ENCODE data around the gene TRIM9. TPM values are rescaled to one million over a fixed set of nuclear protein-coding genes. Genes with fewer than 3 reads are reported as not detected.

The TRIM9 gene
- total RNA-seq, 1 experiment from 2014 or later: 2.6 TPM

DNA sequence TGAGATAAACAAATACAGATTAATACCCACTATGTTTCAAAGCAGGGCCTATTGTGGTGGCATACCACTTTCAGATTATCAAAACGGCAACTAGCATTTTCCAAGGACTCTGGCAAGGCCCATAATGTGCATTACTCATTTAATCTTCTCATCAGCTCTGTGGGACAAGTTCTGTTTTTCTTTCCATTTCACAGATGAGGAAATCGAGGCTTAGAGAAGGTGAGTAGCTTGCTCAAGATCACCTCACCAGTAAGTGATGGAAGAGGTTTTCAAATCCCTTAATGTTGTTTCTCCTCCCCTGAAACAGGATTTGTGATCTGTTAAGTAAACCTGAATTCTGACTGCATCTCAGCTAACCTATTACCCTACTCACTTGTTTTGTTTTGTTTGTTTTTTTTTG lies 146.7 kb downstream of the TRIM9 start:
- no peak for ATAC-seq
- H4K20me1 ChIP-seq (ENCODE audit: low read length): no peaks in the 10 kb centered on the region
- no peak overlapping the region for H3K27ac ChIP-seq (ENCODE audit: low read length)
- no peaks in the 10 kb centered on the region for H3K9me3 ChIP-seq (ENCODE audit: low read length)
- POLR2A ChIA-PET (ENCODE audit: unreplicated experiment): interaction anchor here (0.9 kb wide), 1 partner anchor 88 kb away, joined by 4 read pairs; no protein-coding TSS in a partner anchor
- no peaks in the 10 kb centered on the region for H3K9me2 ChIP-seq (replicated peaks; ENCODE audit: low read length)
- TF ChIP-seq, protein P1, sequence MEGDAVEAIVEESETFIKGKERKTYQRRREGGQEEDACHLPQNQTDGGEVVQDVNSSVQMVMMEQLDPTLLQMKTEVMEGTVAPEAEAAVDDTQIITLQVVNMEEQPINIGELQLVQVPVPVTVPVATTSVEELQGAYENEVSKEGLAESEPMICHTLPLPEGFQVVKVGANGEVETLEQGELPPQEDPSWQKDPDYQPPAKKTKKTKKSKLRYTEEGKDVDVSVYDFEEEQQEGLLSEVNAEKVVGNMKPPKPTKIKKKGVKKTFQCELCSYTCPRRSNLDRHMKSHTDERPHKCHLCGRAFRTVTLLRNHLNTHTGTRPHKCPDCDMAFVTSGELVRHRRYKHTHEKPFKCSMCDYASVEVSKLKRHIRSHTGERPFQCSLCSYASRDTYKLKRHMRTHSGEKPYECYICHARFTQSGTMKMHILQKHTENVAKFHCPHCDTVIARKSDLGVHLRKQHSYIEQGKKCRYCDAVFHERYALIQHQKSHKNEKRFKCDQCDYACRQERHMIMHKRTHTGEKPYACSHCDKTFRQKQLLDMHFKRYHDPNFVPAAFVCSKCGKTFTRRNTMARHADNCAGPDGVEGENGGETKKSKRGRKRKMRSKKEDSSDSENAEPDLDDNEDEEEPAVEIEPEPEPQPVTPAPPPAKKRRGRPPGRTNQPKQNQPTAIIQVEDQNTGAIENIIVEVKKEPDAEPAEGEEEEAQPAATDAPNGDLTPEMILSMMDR (conservative IDR thresholded peaks at IDR 0.05; ENCODE audit: low read depth, low read length): no peak
- TF ChIP-seq EZH2phosphoT487 (IDR thresholded peaks at IDR 0.05; ENCODE audit: borderline replicate concordance, low read length) (no peak), EZH2 (IDR thresholded peaks at IDR 0.05; ENCODE audit: low read length, unreplicated experiment) (no peak)
- no peak overlapping the region for H3K4me3 ChIP-seq (ENCODE audit: low read length)
- no peaks in the 10 kb centered on the region for H3K27me3 ChIP-seq (ENCODE audit: low read length)
- CTCF ChIA-PET: no interaction called here
- no peaks in the 10 kb centered on the region for H3K36me3 ChIP-seq (ENCODE audit: low read depth, low read length)
- no peaks in the 10 kb centered on the region for H3F3A ChIP-seq (ENCODE audit: low read length, unreplicated experiment)
- peak overlapping the region; percentile 82; the same call in 1 of the 2 replicates for H2AFZ ChIP-seq (ENCODE audit: low read length)
- H3K4me2 ChIP-seq (ENCODE audit: low read length): no peak overlapping the region
- H3K9ac ChIP-seq (ENCODE audit: low read length): no peak overlapping the region
- peaks cover 10% of the 10 kb centered on the region for H3K79me2 ChIP-seq (ENCODE audit: low read length)
- DNase-seq: no peak
- H3K4me1 ChIP-seq (ENCODE audit: insufficient read depth, low read length): peaks cover 14% of the 10 kb centered on the region
- BruUV-seq (replicated peaks): no TSS peak
- intact Hi-C loops (cut with micrococcal nuclease): loop anchor here (10.0 kb wide), 1 partner anchor 707 kb away; the partner anchor contains the start of gene FRMD6

DNA sequence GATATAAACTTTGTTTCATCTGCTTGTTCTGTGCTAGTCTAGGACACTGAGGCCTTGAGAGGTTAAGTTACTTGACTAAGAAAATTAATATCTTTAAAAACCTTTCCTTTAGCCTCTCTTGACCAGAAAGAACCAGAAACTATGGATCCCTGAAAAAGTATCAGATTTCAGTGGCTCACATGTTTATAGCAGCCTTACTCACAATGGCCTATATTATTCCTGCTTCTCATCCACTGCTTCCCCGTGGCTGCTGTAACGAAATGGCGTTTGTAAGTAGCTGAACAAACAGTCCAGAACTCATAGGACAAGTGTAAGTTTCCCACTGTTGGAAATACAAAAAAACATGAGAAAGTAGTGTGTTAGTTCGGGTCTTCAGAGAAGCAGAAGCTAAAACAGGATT lies 147.5 kb downstream of the TRIM9 start:
- TF ChIP-seq, protein P1 (conservative IDR thresholded peaks at IDR 0.05; ENCODE audit: low read depth, low read length): no peak
- TF ChIP-seq EZH2 (IDR thresholded peaks at IDR 0.05; ENCODE audit: low read length, unreplicated experiment): no peak
- no peak for TF ChIP-seq EZH2phosphoT487 (IDR thresholded peaks at IDR 0.05; ENCODE audit: borderline replicate concordance, low read length)
- Histone ChIP-seq H3K4me1 (ENCODE audit: insufficient read depth, low read length) (peaks cover 14% of the 10 kb centered on the region), H3K9me2 (replicated peaks; ENCODE audit: low read length) (no peaks in the 10 kb centered on the region), H2AFZ (ENCODE audit: low read length) (peak overlapping the region; percentile 82), H3K27me3 (ENCODE audit: low read length) (no peaks in the 10 kb centered on the region), H3K4me2 (ENCODE audit: low read length) (peak overlapping the region; percentile 10), H3F3A (ENCODE audit: low read length, unreplicated experiment) (no peaks in the 10 kb centered on the region), H3K79me2 (ENCODE audit: low read length) (peaks cover 18% of the 10 kb centered on the region), H3K36me3 (ENCODE audit: low read depth, low read length) (no peaks in the 10 kb centered on the region), H3K9me3 (ENCODE audit: low read length) (no peaks in the 10 kb centered on the region), H3K27ac (ENCODE audit: low read length) (peak overlapping the region; percentile 32), H3K4me3 (ENCODE audit: low read length) (no peak overlapping the region), H3K9ac (ENCODE audit: low read length) (no peak overlapping the region; the same call in 1 of the 2 replicates), H4K20me1 (ENCODE audit: low read length) (no peaks in the 10 kb centered on the region)
- POLR2A ChIA-PET (ENCODE audit: unreplicated experiment): interaction anchor here (0.9 kb wide), 1 partner anchor 87 kb away, joined by 4 read pairs; no protein-coding TSS in a partner anchor
- no TSS peak for BruUV-seq (replicated peaks)
- DNase-seq (peak; percentile 52), ATAC-seq (0 out of 2 replicates have a peak, but pooled peaks have one; percentile 2)
- CTCF ChIA-PET: no interaction called here
- intact Hi-C loops (cut with micrococcal nuclease): loop anchor here (10.0 kb wide), 1 partner anchor 707 kb away; the partner anchor contains the start of gene FRMD6

DNA sequence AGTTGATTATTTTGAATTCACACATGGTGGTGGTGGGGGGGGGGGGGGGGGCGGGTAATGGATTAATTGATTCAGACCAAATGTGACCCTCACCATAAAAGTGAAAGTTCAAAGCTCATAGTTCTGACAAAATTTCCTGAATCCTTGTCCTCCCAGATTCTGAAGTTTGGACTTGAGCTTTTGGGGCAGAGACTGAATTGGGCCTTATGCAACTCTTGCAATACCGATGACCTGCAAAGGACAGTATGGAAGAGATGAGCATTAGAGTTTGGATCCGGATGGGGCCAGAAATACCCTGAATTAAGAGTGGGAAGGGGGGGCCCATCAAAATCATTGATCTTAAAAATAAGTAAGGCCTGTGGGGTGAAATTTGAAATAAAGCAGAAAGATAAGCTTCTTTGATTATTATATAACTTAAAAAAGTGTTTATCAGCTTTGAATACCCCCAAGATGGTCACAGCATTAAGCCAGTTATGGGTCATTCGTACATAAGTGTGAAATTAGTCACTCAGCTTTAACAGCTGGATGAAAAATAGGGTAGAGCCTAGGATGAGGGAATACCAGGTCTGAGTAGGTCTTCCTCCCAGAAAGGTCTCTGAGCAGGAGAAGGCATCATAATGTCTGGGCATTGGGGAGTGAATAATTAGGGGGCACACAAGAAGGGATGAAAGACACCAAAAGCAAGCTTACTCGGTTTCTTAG lies 148.5 kb downstream of the TRIM9 start:
- ATAC-seq (no peak), DNase-seq (no peak)
- no peaks in the 10 kb centered on the region for H3K9me2 ChIP-seq (replicated peaks; ENCODE audit: low read length)
- H3K36me3 ChIP-seq (ENCODE audit: low read depth, low read length): peaks cover 7% of the 10 kb centered on the region
- H3K4me3 ChIP-seq (ENCODE audit: low read length): no peak overlapping the region
- POLR2A ChIA-PET (ENCODE audit: unreplicated experiment): interaction anchor here (0.7 kb wide), 1 partner anchor 473 kb away, joined by 3 read pairs; no protein-coding TSS in a partner anchor
- H2AFZ ChIP-seq (ENCODE audit: low read length): no peak overlapping the region
- no TSS peak for BruUV-seq (replicated peaks)
- no peak overlapping the region for H3K27ac ChIP-seq (ENCODE audit: low read length)
- H3F3A ChIP-seq (ENCODE audit: low read length, unreplicated experiment): no peaks in the 10 kb centered on the region
- H3K4me2 ChIP-seq (ENCODE audit: low read length): no peak overlapping the region
- no peaks in the 10 kb centered on the region for H4K20me1 ChIP-seq (ENCODE audit: low read length)
- H3K9ac ChIP-seq (ENCODE audit: low read length): no peak overlapping the region
- peaks cover 14% of the 10 kb centered on the region for H3K4me1 ChIP-seq (ENCODE audit: insufficient read depth, low read length)
- H3K27me3 ChIP-seq (ENCODE audit: low read length): no peaks in the 10 kb centered on the region
- TF ChIP-seq EZH2 (IDR thresholded peaks at IDR 0.05; ENCODE audit: low read length, unreplicated experiment) (no peak), EZH2phosphoT487 (IDR thresholded peaks at IDR 0.05; ENCODE audit: borderline replicate concordance, low read length) (no peak)
- TF ChIP-seq, protein P1 (conservative IDR thresholded peaks at IDR 0.05; ENCODE audit: low read depth, low read length): no peak
- H3K9me3 ChIP-seq (ENCODE audit: low read length): no peaks in the 10 kb centered on the region
- CTCF ChIA-PET: no interaction called here
- H3K79me2 ChIP-seq (ENCODE audit: low read length): peaks cover 28% of the 10 kb centered on the region
- intact Hi-C loops (cut with micrococcal nuclease): loop anchor here (10.0 kb wide), 1 partner anchor 708 kb away; the partner anchor contains the start of gene FRMD6
